Tibial nerve (tissue), 3 donors: ENCODE measurements around the gene USP17L17.
"Not testable (repeated sequence)": the region's sequence is repeated elsewhere in the genome, so short reads cannot be mapped to it uniquely, and the experiment has no call there.

Source experiments
- CTCF ChIP-seq, 5 experiments: fragments of 200-600 bp in 3 of 5; fragments of 450-650 bp in 2 of 5; sonication (generic) in 3 of 5; IDR thresholded peaks; one replicate each; pipeline ENCODE4 v1.5.1; 2016 to 2019; ENCODE audit warnings: antibody characterized with exemption in 5 of 5, mild to moderate bottlenecking in 3 of 5, moderate library complexity in 2 of 5
- POLR2A ChIP-seq, 2 donors: fragments of 450-650 bp; IDR thresholded peaks; one replicate each; pipeline ENCODE4 v1.6.1; 2017; ENCODE audit warnings: antibody characterized with exemption in 2 of 2, mild to moderate bottlenecking in 2 of 2, moderate library complexity in 2 of 2

GRCh38 chr4:9234085-9234484 lies 9.6 kb upstream of the USP17L17 start, which contains the start of gene USP17L15:
- TF ChIP-seq CTCF, POLR2A (IDR thresholded peaks at IDR 0.05): not testable (repeated sequence)
